KG1 (cell line): ENCODE results near the gene ERC2.

Experiments
- DNase-seq: peaks from one replicate; lab custom pipeline; 2025; lab: John Stamatoyannopoulos, UW

The ERC2 gene

DNA sequence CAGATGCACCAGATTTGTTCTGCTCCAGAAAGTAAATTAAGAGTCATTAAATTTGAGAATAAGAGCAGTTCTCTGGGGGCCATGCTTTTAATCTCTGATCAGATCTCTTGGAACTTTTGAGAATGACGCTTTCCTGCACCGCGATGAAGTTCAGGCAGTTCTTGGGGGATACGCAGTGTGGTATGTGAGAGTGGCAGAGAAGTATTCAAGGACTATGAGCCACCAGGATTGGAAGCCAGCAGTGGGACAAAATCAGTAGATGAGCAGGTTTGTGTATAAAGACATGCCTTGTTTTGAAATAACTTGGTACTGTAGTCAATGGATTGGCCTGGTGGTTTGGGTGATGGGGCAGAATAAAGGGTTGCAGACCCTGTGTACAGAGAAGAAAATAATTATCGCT, 483.6 kb downstream of the ERC2 start:
- no peak for DNase-seq

DNA sequence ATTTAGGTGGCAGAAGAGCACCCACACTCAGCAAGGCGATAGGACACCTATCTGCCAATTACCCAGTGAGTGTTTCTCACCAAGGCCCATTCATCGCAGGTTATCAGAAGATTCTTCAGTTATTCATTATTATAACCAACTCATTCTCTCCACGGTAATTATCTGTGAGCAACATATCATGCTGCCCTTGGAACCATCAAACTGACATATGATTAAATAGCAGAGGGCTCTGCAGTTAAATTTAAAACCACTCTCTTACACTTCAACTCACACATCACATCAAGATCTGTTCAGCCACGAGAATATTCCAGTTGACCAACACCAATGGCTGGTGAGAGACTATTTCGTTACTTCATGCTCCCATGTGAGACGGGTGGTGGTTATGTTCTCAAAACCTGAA, 489.3 kb downstream of the ERC2 start:
- DNase-seq: no peak

DNA sequence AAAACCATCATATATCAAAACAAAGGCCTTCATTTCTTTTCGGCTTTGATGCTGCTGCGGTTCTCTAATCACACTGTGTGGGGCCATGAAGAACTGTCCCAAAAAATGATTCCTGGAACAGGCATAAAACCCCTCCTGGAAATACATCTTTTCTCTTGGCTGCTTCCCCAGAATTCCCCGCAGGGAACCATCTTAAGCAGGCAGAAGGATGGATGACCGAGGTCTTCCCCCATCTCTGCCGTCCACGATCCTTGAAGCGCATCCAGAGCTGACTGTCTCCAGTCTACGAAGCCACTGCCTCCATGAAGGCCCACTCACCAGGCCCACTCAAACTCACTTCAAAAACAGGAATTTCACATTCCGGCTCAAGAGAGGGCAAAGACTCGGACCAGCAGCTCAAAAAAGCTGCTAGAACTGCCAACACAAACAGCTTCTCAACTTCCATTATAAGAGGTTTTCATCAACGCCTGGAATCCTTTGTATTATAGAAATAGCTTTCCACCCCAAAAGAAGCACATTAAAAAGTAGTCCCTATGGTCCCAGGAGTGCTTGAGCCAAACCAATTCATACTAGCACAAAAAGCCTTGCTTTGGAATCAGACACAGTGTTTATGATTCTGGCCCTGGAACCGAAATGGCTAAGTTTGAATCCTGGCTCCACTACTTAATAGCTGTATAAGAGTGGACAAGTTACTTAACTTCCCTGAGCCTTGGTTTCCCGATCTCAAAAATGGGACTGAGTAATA, 493.7 kb downstream of the ERC2 start:
- no peak for DNase-seq

DNA sequence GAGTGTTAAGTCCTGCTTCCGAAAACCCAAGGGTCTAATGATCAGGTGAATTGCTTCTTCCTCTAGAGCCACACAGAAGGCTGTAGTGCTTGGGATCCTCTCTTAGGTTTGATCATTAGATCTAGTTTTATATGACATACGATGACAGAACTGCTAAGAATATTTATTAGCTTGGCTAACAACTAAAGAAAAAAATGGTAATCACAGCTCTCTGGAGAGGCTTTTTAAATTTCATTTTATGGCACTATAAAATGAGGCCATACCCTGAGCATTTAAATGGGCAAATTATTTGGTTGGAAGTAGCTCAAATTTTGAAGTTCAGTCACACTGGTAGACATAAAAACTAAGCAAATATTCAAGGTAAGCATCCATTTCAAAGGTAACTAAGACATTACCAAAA, 498.6 kb downstream of the ERC2 start:
- no peak for DNase-seq

DNA sequence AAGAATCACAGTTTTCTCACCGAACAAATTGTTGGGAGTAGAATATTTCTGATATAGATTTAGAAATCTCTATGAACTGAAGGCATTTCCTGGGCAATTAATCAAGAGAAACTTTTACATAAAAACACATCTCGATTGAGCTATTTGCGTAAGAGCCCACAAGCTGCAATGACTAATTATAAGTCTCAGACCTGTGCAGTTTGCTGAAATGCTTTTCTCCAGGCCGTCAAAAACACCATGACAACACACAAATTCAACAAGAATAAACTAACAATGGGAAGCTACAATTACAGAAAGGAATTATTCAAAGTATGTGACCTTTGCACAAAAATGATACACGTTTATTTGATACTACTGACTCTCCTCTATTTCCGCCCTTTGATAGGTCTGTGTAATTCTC, 499.9 kb downstream of the ERC2 start:
- DNase-seq: no peak

DNA sequence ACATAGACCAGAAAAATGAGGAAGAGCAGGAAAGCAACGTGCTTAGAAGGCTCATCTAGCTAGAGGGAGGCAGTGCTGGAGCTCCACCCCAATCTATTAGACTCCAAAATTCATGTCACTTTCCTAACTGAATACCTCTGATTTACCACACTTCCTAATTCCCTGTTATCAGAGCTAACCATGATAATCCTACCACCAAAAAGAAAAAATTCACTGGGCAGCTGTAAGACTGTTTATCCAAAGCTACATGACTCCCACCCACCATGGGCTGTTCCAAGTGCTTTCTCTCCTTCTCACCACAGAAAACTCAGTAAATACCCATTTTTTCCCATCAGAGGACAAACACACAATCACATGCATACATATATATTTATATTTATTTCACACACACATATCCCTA, 501.7 kb downstream of the ERC2 start:
- no peak for DNase-seq

DNA sequence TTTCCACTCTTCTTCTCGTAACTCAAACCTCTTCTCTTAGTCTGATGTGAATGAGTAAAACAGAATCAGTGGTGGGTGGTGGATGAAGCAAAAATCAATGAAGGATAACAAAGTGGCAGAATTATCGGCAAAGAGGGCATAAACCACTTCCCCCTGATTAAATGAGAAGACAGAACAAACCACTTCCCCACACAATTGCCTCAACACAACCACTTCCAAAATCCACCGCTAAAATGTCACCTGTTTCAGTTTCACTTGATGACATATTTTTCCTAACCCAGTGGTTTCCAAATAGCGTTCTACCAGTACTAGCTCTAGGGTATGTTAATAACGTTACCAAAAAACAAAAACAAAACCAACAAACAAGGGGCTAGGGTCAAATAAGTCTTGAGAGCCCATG, 502.5 kb downstream of the ERC2 start:
- no peak for DNase-seq

DNA sequence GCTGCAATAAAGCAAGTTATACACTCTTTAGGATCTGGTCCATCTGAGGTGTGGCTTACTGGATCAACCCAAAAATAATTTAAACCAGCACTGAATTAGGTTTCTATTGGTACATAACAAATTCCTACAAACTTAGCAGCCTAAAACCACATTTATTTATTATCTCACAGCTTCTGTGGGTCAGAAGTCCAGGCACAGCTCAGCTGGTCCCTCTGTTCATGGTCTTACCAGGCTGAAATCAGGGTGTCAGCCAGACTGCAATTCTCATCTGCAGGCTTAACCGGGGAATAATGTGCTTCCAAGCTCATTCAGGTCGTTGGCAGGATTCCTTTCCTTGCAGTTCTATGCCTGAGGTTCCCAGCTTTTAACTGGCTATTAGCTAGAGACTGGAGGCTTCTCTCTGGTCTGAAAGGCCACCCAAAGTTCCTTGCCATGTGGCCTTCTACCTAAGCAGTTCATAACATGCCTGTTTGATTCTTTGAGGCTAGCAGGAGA, 503.7 kb downstream of the ERC2 start:
- DNase-seq: no peak

DNA sequence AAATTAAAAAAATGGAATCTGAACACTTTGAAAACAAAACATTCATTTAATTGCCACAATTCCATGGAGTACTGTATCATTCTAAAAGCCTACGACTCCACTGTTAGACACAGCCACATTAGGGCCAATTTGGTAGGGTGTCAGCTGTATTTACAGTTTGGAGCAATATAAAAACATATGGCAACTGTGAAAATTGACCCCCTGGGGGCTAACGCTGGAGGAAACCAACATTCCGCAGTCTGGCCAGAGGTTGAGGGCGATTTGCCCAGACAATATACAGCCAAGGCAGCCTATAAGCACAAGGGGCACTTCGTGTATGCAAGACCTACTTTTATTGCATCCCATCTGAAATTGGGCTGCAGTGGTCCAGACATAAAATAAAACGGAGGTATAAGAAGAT, 504.7 kb downstream of the ERC2 start:
- no peak for DNase-seq

DNA sequence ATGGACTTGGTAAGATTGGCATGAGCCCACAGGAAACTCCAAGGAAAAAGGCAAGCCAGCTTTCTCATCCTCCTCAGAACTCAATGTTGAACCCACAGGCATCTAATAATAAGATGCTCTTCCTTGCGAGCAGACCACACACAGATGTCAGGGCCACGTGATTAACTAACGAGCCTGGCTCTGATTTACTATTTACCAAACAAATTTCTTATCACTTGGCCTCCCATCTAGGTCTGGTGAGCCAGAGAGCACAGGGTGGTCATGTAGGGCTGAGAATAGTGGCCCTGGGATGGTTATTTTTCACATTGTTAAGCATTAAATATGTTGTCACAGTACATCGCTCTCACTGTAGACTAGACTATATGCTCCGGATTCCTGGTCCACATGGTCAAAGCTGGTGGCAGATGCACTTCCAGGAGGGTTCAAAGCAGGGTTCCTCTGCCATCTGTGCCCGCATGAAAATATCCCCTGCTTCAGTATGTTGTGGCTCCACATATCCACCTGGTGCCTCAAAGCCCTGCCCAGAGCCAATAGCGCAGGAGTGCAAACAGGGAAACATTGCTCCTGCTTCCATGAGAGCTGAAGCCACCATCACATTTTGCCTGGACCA, 508.7 kb downstream of the ERC2 start:
- DNase-seq: no peak

DNA sequence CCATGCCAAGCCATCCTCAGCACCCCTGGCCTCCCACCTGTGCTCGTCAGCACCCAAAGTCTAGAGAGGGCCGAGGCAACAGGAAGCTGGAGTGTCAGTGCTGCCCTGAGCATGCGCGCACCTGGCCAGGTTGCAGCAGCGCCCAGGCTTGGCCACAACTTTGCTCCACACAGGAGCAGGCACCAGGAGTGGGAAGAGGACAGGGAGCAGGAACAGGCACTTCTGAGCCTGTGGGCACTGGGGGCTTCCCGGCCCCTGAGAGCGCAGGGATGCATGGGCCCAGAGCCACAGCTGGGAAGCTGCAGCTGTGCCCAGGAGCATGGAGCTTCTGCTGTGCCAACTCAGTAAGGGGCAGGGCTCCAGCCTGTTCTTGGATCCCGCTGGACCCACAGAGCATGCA, 509.7 kb downstream of the ERC2 start:
- no peak for DNase-seq

DNA sequence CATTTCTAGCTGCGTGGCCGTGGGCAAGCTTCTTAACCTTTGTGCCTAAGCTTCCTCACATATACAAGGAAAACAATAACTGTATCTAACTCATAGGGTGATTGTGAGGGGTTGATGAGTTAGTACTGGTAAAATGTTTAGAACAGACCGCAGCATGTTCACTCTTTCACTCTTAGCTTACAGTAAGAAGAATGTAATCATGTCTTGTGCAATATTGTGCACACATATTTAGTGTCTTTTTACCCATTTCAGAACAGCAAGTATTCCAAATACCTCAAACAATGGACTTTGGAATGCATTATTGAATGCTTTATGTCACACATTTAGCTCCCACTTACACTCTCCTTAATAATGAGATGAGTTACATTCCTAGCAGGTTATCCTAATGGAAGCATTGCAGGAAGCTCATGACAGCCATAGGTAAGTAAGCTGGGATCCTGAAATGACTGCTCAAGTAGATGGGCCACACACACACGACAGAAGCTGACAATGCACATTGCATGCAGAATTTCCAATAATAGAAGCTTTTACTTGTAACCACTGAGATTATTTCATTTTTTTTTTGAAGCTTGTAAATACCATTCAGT, 512.3 kb downstream of the ERC2 start:
- no peak for DNase-seq

DNA sequence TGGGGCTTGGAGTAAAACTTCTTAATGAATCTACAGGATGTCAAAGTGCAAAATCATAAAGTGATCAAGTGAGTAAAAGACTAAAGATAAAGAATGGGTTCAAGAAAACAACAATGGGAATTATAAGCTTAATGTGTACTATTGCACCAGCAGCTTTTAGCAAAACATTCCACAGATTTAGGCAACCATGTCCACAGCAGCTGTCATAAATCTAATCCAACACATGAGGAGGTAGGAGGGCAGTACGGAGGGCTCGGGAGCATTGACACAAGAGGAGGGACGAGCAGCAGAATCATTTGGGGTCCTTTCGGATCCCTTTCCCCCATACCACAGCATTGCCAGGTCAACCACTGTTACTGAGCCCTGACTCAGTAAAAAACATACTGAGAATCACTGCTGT, 516.9 kb downstream of the ERC2 start:
- no peak for DNase-seq

DNA sequence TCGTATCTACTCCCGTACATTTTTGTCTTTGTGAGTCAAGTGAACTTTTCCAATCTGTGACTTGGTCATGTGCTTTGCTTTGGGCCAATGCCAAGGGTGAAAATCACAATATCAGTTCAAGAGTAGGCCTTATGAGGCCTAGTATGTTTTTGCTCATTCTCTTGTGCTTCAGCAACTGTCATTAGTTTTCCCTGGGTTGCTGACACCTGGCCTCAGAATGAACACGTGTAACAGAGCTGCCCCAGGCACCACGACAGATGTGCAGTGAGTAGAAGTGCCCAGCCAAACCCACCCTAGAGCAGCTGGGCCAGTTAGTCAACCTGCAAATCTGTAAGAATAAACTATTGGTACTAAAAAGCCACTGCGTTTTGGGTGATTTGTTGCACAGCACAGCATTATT, 520.9 kb downstream of the ERC2 start:
- no peak for DNase-seq

DNA sequence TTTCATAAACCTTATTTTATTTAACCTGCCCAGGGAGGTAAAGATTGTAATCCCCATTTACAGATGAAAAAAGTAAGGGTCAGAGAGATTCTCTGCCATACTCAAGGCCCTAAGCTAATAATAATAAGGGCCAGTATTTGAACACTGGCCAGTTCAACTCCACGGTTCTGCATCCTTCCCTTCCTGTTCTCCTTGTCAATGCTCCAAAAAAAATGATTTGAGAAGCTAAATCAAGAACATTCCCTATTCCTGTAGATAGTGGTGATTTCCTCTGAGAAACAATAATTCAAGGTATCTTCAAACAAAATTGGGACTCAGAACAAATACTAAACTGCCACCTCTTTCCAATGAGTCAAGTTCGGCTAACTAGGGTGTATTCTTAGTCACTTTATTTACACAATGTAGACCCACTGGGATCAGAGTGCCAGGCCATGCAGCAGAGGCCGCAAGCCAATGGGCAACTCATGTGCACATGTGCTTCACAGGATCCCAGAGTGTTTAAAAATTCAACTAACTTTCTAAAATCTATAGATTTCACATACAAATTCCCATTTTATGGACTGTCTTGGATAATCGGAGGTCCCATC, 521.6 kb downstream of the ERC2 start:
- DNase-seq: no peak

DNA sequence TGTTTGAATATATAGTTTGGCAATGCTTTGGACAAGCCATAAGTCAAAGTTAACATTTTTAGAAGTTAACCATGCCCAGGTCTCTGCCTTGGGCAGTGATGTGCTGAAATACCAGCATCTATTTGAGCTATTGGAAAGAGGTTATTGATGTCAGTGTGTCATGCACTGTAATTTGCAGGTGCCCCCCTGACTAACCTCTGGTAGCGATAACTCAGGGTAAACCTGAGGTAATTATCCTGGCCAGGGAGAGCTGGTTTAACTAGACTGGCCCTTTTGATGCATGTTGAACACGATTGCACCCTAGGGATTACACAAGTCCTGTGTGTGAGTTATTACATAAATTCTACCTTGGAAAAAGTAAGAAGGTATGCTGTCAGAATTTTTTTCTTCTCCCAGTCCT, 525.4 kb downstream of the ERC2 start:
- DNase-seq: no peak

DNA sequence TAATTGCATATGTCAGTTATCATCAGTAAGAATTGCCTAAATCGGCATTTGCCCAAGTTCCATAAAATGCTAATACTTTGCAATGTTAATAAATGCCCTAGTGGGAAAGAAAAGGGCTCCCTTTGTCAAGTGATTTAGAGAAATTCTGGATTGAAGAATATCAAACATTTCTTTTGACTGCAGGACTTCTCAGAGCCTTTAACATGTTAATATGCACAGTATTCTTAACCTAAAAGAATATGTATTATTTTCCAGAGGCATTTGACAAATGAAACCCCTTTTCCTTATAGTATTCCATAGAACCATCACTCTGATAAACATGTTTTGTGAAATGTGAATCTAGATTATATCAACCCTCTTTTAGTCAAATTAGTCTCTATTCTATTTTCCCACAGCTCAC, 529.0 kb downstream of the ERC2 start:
- DNase-seq: no peak

DNA sequence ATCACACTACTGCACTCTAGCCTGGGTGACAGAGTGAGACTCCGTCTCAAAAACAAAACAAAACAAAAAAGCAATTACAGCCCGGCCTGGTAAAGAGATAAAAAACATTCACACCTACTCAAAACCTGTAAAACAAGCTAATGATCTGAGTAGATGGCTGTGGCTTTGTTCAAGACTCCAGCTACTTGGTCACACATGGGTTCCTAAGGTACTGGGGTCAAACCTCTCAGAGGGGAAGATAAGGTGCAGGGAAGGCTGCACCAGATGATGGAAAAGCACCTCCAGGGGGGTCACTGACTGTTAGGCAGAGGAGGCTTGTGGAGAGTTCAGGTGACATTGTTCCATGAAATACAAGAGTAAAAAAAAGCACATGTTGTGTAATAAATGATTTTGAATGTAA, 531.0 kb downstream of the ERC2 start:
- no peak for DNase-seq

DNA sequence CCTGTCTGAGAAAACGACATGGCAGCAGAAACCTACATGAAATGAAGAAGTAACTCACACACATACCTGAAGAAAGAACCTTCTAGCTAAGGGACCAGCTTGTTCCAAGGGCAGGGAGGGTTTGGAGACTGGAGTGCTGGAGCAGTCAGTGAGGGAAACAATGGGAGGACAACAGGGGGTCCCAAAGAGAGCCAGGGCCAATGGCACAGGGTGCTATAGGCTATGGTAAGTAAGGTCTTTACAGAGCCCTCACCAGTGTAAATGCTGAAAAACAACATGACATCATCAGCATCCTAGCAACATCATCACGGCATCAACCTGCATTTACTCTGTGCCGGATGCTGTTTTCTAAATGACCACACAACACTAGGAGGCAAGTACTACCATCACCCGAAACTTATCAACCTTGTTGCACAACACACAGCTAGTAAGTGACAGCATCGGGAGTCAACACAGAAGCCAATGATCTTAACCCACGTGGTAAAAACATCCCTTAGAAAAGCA, 531.7 kb downstream of the ERC2 start:
- DNase-seq: no peak

DNA sequence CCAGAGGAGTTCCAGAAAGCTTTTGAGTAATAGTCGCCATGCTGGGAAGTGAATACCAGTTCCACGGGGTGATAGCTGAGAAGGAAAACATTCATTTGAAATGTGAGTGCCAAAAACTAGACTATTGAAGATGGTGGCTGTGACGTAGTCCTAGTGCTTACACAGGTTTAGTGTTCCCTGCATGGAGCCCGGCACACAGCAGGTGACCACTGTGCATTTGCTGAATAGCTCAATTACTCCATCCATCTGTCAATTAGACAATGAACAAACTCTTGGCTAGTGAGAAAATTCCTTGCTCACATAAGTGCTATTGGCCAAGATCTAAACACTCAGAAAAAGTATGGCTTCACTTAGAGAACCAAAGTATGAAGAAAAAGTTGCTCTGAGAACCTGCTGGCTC, 533.0 kb downstream of the ERC2 start:
- DNase-seq: no peak

DNA sequence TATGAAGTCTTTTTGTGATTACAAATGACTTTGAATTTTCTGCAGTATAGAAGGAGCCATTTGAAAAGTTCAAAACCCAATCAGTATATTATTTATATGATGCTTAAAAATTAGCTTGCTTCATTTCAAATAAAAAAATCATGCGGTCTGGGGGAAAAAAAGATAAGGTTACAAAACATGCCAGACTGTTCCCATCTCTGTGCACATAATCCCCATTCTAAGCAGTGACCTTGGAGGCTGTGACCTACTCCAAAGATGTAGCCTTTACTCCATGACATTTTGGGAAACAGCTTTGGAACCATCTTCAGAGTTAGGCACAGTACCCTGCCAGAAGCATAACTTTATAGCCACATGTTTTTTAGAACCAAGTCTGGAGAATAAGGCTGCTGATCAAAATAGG, 533.5 kb downstream of the ERC2 start:
- DNase-seq: no peak

DNA sequence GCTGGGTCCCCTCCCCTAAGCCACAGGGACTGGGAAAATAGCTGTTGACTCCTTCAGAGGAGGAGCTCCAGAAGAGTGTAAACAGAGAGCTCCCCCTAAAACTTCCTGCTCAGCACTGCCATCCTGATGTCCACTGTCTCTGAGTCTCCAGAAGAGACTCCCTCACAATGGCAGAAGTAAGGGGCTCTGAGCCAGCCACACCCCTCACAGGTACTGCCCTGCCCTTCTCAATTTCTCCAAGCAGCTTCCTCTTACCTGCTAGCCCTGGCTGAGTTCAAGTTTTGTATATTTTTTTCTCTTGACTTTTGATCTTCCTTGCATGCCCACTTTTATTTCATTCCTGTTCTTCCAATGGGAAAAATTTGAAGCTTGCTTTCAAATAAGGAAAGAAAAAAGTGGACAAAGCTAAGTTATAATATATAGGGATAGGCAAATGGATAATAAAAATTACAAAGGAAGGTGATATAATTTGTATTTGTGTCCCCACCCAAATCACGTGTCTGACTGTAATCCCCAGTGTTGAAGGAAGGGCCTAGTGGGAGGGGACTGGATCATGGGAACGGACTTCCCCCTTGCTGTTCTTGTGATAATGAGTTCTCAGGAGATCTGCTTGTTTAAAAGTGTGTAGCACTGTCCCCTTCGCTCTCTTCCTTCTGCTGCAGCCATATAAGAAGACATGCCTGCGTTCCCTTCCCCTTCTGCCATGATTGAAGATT, 539.0 kb downstream of the ERC2 start:
- no peak for DNase-seq
